HFF-Myc (cell line): ENCODE measurements around the gene EFCAB10.
A peak's percentile ranks its signal among the peaks of the same experiment; 100 is the strongest.

Source experiments
- DNase-seq: peaks from one replicate; pipeline ENCODE4 v3.0.0-alpha.2; 2011; ENCODE audit warnings: low read depth; ENCODE audit errors: extremely low read depth
- H3K4me3 ChIP-seq: replicated peaks from 2 replicates; pipeline ENCODE4 v1.5.1; 2011; ENCODE audit warnings: low read depth, mild to moderate bottlenecking, control low read depth, low read length
- TF ChIP-seq, protein P1 (sequence below): IDR thresholded peaks from 2 replicates; pipeline ENCODE4 v1.5.1; 2012; ENCODE audit warnings: mild to moderate bottlenecking, low read depth, low read length, control low read depth; ENCODE audit errors: missing control alignments

The EFCAB10 gene, protein sequence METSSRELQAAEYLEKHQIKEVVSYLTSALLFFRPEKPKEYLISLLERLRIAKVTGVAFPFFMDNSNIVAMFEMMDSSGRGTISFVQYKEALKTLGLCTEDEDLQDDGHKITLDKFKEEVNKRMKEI

DNA sequence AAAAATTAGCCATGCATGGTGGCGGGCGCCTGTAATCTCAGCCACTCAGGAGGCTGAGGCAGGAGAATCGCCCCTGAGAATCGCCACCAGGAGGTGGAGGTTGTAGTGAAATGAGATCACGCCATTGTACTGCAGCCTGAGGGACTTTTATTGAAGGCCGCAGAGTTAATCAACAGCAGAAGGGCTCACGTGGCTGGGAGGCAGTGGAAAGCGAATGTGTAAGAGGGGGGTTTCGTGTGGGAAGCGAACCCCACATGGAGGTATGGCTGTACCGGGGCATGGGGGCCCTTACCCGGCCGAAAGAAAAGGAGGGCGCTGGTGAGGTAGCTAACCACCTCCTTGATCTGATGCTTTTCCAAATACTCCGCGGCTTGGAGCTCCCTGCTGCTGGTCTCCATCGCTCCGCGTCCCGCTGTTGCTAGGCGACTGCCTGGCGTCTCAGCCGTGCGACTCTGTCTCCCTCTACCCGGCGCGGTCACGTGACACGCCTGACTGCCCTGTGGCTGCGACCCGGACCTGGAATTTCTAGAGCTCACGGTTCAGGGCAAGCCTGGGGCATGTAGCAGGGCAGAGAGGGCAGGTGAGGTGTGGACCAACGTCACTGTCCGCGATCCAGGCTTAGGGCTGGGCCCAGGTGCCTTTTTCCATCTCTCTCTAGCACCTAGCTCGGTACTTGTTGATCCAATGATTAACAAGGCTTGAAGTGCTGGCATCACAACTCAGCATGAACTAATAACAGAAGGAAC is at the start of gene EFCAB10:
EFCAB10 (minus strand) TSS at position 428 of the 746 bp plus-strand sequence; CDS start at position 398, 30 bp downstream.
- peak; percentile 50 for DNase-seq
- TF ChIP-seq, protein P1, sequence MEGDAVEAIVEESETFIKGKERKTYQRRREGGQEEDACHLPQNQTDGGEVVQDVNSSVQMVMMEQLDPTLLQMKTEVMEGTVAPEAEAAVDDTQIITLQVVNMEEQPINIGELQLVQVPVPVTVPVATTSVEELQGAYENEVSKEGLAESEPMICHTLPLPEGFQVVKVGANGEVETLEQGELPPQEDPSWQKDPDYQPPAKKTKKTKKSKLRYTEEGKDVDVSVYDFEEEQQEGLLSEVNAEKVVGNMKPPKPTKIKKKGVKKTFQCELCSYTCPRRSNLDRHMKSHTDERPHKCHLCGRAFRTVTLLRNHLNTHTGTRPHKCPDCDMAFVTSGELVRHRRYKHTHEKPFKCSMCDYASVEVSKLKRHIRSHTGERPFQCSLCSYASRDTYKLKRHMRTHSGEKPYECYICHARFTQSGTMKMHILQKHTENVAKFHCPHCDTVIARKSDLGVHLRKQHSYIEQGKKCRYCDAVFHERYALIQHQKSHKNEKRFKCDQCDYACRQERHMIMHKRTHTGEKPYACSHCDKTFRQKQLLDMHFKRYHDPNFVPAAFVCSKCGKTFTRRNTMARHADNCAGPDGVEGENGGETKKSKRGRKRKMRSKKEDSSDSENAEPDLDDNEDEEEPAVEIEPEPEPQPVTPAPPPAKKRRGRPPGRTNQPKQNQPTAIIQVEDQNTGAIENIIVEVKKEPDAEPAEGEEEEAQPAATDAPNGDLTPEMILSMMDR, result peak; percentile 17
- H3K4me3 ChIP-seq, result peak within 1 kb of the TSS; percentile 37

DNA sequence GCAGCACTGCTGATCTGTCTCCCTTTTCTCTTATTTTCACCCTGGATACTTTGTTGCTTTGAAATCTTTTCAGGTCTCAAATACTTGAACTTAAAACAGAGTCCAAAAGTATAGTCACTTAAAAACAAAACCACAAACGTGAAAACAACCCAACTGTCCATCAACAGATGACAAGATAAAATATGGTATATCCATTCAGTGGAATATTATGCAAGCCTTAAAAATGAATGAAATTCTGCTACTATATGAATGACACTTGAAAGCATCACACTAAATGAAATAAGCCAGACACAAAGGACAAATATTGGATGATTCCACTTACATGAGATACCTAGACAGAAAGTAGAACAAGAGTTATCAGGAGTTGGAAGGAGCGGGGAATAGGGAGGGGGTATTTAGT is 44.7 kb upstream of the EFCAB10 start:
- TF ChIP-seq, protein P1, result no peak
- no peak for DNase-seq
- no peak overlapping the region for H3K4me3 ChIP-seq

DNA sequence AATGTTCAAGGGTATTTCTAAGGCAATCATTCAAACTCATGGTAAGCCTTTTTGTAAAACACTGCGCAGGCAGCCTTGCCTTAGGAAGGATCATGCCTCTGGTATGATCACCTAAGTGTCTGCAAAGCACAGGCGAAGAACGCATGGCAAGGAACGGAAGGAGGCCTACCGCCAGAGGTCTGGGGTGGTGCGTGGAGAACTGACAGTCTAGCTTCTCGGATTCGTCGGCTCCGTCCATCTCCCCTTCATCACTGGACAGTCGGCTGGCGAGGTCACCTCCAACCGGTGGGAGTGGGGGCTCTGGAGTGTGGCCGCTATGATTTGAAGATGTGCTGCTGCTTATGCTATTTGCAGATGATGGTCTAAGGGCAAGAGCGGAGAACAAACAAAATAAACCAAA is 42.6 kb upstream of the EFCAB10 start:
- TF ChIP-seq, protein P1, result no peak
- DNase-seq, result no peak
- no peak overlapping the region for H3K4me3 ChIP-seq

DNA sequence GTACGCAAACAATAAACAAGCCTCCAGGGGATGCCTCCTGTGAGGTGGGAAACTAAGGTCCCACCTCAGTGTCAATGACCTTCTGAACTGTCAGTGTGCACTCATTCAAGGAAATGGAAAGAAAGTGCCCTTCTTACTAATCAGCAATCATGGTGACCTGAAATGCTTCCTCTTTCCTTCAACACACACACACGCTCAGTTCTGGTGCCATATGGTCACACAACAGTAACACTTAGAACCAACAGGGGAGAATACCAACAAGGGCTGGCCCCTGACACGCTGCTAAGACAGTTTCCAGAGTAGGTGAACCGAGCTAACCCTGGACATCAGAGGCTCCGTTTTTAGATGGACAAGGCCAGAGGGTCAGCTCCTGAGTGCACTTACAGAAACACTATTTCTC is 42.1 kb upstream of the EFCAB10 start:
- no peak overlapping the region for H3K4me3 ChIP-seq
- TF ChIP-seq, protein P1, result no peak
- DNase-seq, result no peak

DNA sequence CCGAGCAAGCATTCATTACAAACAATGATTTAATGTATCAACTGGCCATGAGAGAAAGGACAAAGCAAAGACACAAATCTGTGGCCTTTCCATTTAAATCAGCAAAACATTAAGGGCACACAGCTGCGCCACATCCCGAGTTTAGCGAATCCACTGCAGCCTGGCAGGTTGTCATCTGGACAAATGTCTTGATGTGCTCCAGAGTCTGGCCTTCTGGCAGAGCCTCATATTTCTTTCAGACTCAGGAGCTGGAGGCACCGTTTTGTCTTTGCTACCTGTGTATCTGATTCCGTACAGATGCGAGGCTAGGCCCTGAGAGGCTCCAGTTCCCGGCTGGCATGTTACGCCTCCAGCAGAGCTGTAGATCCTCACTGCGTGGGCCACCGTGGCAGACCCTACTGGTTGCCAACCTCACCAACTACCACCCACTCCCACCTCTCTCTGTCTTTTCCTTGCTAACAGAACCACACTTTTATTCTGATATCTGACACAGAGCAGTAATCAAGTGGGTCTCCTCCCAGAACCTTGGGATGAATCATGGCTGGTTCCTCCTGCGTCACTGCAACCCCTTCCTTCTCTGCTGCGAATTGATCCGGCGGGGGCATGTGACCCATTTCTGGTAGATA is 40.9 kb upstream of the EFCAB10 start:
- TF ChIP-seq, protein P1, result no peak
- no peak for DNase-seq
- no peak overlapping the region for H3K4me3 ChIP-seq

DNA sequence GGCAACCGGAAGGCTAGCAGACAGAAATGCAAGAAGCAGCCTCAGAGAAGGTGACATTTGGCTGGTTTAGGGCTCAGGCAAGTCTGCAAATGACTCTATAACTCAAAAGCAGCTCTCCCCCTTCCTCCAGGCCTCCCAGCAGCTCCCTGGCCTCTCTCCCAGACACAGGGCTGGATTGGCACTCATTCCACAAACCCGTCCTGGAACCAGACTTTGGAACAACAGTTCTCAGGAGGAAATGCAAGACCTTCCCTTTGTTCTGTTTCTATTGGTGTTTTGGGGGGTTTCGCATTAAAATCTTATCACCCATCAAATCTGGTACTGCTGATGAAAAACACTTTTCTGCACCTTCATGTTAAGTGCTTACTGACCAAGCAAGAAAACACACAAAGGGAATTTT is 40.3 kb upstream of the EFCAB10 start:
- H3K4me3 ChIP-seq, result no peak overlapping the region
- TF ChIP-seq, protein P1, result no peak
- no peak for DNase-seq
